ENCODE measurements around the gene GOLGA8B.
"Not testable (repeated sequence)": the region's sequence is repeated elsewhere in the genome, so short reads cannot be mapped to it uniquely, and the experiment has no call there.

Gene GOLGA8B, protein sequence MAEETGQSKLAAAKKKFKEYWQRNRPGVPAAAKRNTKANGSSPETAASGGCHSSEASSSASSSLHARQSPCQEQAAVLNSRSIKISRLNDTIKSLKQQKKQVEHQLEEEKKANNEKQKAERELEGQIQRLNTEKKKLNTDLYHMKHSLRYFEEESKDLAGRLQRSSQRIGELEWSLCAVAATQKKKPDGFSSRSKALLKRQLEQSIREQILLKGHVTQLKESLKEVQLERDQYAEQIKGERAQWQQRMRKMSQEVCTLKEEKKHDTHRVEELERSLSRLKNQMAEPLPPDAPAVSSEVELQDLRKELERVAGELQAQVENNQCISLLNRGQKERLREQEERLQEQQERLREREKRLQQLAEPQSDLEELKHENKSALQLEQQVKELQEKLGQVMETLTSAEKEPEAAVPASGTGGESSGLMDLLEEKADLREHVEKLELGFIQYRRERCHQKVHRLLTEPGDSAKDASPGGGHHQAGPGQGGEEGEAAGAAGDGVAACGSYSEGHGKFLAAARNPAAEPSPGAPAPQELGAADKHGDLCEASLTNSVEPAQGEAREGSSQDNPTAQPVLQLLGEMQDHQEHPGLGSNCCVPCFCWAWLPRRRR

DNA sequence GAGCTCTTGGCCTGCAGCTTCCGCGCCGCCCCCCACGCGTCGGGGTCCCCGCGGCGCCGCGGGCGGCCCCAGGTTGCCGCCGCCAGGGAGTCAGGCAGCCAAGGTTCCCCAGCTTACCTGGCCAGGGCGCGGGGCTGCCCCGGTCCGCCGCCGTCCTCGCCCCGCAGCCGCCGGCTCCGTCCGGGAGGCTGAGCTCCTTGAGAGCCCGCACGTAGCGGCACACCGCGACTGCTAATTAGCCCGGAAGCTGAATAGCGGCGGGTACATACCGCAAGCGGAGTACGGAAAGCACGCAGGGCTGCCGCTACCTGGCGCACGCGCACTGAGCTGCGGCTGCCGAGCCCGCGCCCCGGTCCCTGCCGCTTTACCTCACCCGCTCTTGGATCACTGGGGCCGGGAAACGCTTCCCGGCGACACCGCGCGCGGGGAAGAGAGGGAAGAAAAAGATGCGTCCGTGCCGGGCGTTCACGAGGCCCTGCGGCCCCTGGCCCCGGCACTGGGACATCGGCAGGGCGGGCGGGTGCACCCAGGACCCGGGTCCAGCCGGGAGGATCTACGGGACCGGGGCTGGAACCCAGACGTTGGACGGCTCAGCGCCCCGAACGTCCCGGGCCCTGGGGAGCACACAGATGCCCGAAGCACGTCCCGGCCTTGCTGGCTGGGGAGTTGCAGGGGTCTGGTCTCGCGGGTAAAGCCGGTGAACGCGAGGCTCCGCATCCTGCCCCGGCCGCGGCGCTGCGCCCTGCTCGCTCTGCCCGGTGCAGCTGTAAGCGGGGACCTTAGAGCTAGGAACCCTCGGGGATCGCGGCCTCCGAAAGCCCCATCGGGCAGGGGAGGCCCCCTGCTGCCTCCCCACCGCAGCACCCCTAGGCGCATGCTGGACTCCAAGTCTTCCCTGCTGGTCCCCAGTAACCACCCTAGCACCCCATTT is at the start of gene GOLGA8B:
Gene GOLGA8B, minus strand, starts transcription at position 253 of the 931 bp plus-strand sequence. CDS start 47,739 bp downstream, outside the sequence.
- peak within 1 kb of the TSS; percentile 91 for H3K4me3 ChIP-seq (ENCODE audit: low read depth, low read length)
- TF ChIP-seq, protein P1, sequence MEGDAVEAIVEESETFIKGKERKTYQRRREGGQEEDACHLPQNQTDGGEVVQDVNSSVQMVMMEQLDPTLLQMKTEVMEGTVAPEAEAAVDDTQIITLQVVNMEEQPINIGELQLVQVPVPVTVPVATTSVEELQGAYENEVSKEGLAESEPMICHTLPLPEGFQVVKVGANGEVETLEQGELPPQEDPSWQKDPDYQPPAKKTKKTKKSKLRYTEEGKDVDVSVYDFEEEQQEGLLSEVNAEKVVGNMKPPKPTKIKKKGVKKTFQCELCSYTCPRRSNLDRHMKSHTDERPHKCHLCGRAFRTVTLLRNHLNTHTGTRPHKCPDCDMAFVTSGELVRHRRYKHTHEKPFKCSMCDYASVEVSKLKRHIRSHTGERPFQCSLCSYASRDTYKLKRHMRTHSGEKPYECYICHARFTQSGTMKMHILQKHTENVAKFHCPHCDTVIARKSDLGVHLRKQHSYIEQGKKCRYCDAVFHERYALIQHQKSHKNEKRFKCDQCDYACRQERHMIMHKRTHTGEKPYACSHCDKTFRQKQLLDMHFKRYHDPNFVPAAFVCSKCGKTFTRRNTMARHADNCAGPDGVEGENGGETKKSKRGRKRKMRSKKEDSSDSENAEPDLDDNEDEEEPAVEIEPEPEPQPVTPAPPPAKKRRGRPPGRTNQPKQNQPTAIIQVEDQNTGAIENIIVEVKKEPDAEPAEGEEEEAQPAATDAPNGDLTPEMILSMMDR (IDR thresholded peaks at IDR 0.05; ENCODE audit: borderline replicate concordance, insufficient read depth, low read depth, low read length) = no peak

DNA sequence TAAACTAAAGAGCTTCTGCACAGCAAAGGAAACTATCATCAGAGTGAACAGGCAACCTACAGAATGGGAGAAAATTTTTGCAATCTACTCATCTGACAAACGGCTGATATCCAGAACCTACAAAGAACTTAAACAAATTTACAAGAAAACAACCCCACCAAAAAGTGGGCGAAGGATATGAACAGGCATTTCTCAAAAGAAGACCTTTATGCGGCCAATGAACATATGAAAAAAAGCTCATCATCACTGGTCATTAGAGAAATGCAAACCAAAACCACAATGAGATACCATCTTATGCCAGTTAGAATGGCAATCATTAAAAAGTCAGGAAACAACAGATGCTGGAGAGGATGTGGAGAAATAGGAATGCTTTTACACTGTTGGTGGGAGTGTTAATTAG is 49.7 kb upstream of the GOLGA8B start:
- H3K4me3 ChIP-seq (ENCODE audit: low read depth, low read length) = not testable (repeated sequence)

DNA sequence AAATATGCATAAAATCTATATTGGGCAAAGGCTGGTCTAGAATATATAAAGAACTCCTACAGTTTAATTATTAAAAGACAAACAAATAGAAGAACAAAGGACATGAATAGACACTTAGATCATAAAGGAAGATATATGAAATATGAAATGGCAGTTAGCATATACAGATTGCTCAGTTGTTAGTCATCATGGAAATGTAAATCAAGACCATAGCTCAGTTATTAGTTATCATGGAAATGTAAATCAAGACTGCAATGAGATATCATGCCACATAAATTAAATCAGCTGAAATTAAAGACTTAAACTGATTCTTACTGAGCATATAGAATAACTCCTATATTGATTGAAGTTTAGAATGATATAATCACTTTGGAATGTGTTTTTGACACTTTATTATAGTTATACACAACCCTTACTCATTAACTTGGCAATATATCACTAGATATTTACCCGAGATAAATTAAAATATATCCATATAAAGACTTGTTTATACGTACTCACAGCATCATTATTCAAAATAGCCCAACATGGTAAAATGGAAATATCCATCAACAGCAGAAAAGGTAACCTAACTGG is 45.2 kb upstream of the GOLGA8B start:
- TF ChIP-seq, protein P1 (IDR thresholded peaks at IDR 0.05; ENCODE audit: borderline replicate concordance, insufficient read depth, low read depth, low read length) = no peak

DNA sequence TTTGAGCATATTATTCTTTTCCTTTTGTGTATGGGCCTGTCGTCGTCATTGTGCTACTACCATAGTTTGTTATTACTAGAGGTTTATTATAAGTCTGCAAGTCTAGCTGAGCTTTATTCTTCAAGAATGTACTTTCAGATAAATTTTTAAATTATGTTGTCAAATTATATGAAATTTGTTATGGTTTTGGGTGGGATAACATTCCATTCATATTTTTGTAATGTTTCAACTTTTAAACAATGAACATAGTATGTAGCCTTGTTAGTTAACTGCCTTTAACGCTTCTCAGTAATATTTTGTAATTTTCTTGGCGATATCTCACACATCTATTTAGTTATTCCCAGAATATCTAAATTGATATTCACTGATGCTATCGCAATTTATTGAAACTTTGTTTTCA is 41.6 kb upstream of the GOLGA8B start:
- TF ChIP-seq, protein P1 (IDR thresholded peaks at IDR 0.05; ENCODE audit: borderline replicate concordance, insufficient read depth, low read depth, low read length) = no peak
- H3K4me3 ChIP-seq (ENCODE audit: low read depth, low read length) = no peak overlapping the region

More for the DNA sequence above, 45.2 kb upstream of the GOLGA8B start:
- no peak overlapping the region for H3K4me3 ChIP-seq (ENCODE audit: low read depth, low read length)

DNA sequence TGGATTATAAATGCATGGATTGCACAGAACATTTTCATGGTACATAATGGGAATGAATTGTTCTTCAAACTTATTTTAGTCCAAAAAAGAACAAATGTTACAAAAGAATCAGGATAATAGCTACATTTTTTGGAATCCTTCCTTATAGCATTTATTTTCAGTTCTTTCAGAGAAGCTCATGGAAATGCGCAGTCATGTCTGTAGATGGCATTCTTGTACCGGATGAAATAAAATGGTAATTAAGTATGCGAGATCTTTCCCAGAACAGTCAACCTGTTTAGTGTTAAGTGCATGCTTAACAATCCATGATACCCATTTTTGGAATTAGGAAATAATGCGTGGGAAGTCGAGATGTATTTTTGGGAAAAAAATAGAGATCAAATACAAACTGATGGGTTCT is 38.2 kb upstream of the GOLGA8B start:
- TF ChIP-seq, protein P1 (IDR thresholded peaks at IDR 0.05; ENCODE audit: borderline replicate concordance, insufficient read depth, low read depth, low read length) = no peak
- H3K4me3 ChIP-seq (ENCODE audit: low read depth, low read length) = no peak overlapping the region

DNA sequence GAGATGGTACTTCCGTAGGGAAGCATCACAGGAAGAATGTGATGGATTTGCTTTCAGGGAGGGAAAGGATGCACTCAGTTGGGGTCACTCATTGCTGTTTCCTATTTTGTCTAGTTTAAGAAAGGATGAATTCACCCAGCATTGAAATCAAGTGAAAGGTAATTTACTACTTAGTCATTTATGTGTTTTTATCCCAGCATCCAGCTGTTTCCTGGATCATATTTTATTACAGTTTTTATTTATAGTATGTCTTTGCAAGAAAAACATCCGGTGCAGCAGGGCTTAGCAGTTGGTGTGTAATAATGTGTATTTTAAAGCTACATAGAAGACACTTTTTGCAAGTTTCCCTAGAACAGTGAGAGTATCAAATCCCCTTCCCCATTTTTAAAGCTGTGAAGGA is 37.4 kb upstream of the GOLGA8B start:
- H3K4me3 ChIP-seq (ENCODE audit: low read depth, low read length) = no peak overlapping the region
- TF ChIP-seq, protein P1 (IDR thresholded peaks at IDR 0.05; ENCODE audit: borderline replicate concordance, insufficient read depth, low read depth, low read length) = no peak

DNA sequence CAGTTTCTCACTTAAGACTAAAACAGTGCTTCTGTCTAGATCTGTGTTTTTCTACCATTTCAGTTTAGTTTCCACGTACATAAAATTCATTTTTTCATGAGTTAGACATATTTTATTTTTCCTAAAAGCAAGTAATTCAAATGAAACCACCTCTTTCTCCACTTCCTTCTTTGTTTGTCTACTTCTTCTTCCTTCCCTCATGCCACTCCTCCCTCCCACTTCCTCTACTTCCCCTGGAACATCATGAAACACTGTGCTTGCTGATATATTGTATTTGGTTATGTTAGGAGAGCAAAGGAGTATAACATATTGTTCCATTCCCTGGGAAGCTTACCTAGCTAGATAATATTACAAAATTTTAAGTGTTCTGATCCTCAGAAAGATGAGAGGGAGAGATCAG is 36.7 kb upstream of the GOLGA8B start:
- TF ChIP-seq, protein P1 (IDR thresholded peaks at IDR 0.05; ENCODE audit: borderline replicate concordance, insufficient read depth, low read depth, low read length) = no peak
- no peak overlapping the region for H3K4me3 ChIP-seq (ENCODE audit: low read depth, low read length)
